ENCODE data around the gene IFT80. TPM values are rescaled to one million over a fixed set of nuclear protein-coding genes. Genes with fewer than 3 reads are reported as not detected.

The IFT80 gene
- total and polyA plus RNA-seq, 2 donors (not counting 1 experiment from before 2014, with no cell fraction given): 17.7 to 44.1 TPM

GRCh38 chr3:160381470-160381869 lies 17.6 kb downstream of the IFT80 start:
- H3K79me2 ChIP-seq (ENCODE audit: control insufficient read depth, insufficient read depth, low read length): peaks cover 7% of the 10 kb centered on the region
- H3K4me2 ChIP-seq (replicated peaks; ENCODE audit: low read depth, low read length, poor library complexity, severe bottlenecking): no peak overlapping the region
- H3K4me3 ChIP-seq (ENCODE audit: control extremely low read depth in 1 of 5, extremely low read depth in 1 of 5, insufficient read depth in 1 of 5, low read depth in 2 of 5, low read length in 4 of 5): no peak overlapping the region
- no peak for DNase-seq
- no peaks in the 10 kb centered on the region for H3K4me1 Mint-ChIP-seq
- intact Hi-C loops (cut with micrococcal nuclease): no loop called here
- no peaks in the 10 kb centered on the region for H3K4me1 ChIP-seq (ENCODE audit: control insufficient read depth in 2 of 2, insufficient read depth in 2 of 2, low read length in 2 of 2)
- no peak overlapping the region for H3K4me3 Mint-ChIP-seq
- no peaks in the 10 kb centered on the region for H3K9me3 Mint-ChIP-seq (ENCODE audit: insufficient read depth)
- CTCF ChIA-PET: no interaction called here
- H3K27me3 ChIP-seq (replicated peaks in 1 of 4; ENCODE audit: control extremely low read depth in 1 of 4, control insufficient read depth in 3 of 4, insufficient read depth in 4 of 4, low read length in 3 of 4): no peaks in the 10 kb centered on the region
- H2AFZ ChIP-seq (ENCODE audit: insufficient read depth, low read depth, low read length, poor library complexity, severe bottlenecking): no peak overlapping the region
- no peak for ATAC-seq (ENCODE audit: low read depth)
- H3K36me3 ChIP-seq (replicated peaks in 1 of 2; ENCODE audit: control extremely low read depth in 1 of 2, control insufficient read depth in 1 of 2, extremely low read depth in 1 of 2, insufficient read depth in 2 of 2, low read length in 1 of 2): peaks cover 4% of the 10 kb centered on the region in 2 experiments
- no peaks in the 10 kb centered on the region for H4K20me1 ChIP-seq (ENCODE audit: control insufficient read depth, insufficient read depth, low read length, poor library complexity, severe bottlenecking)
- TF ChIP-seq, protein P1, sequence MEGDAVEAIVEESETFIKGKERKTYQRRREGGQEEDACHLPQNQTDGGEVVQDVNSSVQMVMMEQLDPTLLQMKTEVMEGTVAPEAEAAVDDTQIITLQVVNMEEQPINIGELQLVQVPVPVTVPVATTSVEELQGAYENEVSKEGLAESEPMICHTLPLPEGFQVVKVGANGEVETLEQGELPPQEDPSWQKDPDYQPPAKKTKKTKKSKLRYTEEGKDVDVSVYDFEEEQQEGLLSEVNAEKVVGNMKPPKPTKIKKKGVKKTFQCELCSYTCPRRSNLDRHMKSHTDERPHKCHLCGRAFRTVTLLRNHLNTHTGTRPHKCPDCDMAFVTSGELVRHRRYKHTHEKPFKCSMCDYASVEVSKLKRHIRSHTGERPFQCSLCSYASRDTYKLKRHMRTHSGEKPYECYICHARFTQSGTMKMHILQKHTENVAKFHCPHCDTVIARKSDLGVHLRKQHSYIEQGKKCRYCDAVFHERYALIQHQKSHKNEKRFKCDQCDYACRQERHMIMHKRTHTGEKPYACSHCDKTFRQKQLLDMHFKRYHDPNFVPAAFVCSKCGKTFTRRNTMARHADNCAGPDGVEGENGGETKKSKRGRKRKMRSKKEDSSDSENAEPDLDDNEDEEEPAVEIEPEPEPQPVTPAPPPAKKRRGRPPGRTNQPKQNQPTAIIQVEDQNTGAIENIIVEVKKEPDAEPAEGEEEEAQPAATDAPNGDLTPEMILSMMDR (IDR thresholded peaks at IDR 0.05): no peak
- TF ChIP-seq EZH2 (IDR thresholded peaks at IDR 0.05; ENCODE audit: borderline replicate concordance, insufficient read depth, low read depth, low read length, poor library complexity, severe bottlenecking): no peak
- no peak overlapping the region for H3K27ac Mint-ChIP-seq
- no peak overlapping the region for H3K9ac ChIP-seq (ENCODE audit: low read length)
- WGBS (ENCODE audit: insufficient coverage): no CpG with 5 or more reads among the region's 1 CpG
- POLR2A ChIA-PET: no interaction called here
- H3K9me3 ChIP-seq (ENCODE audit: control extremely low read depth in 1 of 3, control insufficient read depth in 2 of 3, insufficient read depth in 1 of 3, low read length in 2 of 3): no peaks in the 10 kb centered on the region
- H3K27ac ChIP-seq (ENCODE audit: low read length in 2 of 2): no peak overlapping the region
- H3K27me3 Mint-ChIP-seq: no peaks in the 10 kb centered on the region

- H3K27ac Mint-ChIP-seq: no peak overlapping the region
- Histone ChIP-seq H3K9me3 (ENCODE audit: control extremely low read depth in 1 of 3, control insufficient read depth in 2 of 3, insufficient read depth in 1 of 3, low read length in 2 of 3) (no peaks in the 10 kb centered on the region), H3K4me1 (ENCODE audit: control insufficient read depth in 2 of 2, insufficient read depth in 2 of 2, low read length in 2 of 2) (no peaks in the 10 kb centered on the region), H3K27ac (ENCODE audit: low read length in 2 of 2) (no peak overlapping the region), H3K4me2 (replicated peaks; ENCODE audit: low read depth, low read length, poor library complexity, severe bottlenecking) (no peak overlapping the region), H3K79me2 (ENCODE audit: control insufficient read depth, insufficient read depth, low read length) (peaks cover 3% of the 10 kb centered on the region), H3K27me3 (replicated peaks in 1 of 4; ENCODE audit: control extremely low read depth in 1 of 4, control insufficient read depth in 3 of 4, insufficient read depth in 4 of 4, low read length in 3 of 4) (no peaks in the 10 kb centered on the region), H3K4me3 (ENCODE audit: control extremely low read depth in 1 of 5, extremely low read depth in 1 of 5, insufficient read depth in 1 of 5, low read depth in 2 of 5, low read length in 4 of 5) (no peak overlapping the region), H3K36me3 (replicated peaks in 1 of 2; ENCODE audit: control extremely low read depth in 1 of 2, control insufficient read depth in 1 of 2, extremely low read depth in 1 of 2, insufficient read depth in 2 of 2, low read length in 1 of 2) (peaks cover 7 to 14% of the 10 kb centered on the region in 2 experiments), H4K20me1 (ENCODE audit: control insufficient read depth, insufficient read depth, low read length, poor library complexity, severe bottlenecking) (no peaks in the 10 kb centered on the region), H3K9ac (ENCODE audit: low read length) (no peak overlapping the region), H2AFZ (ENCODE audit: insufficient read depth, low read depth, low read length, poor library complexity, severe bottlenecking) (no peak overlapping the region)
- ATAC-seq (ENCODE audit: low read depth) (no peak), DNase-seq (no peak)
- H3K9me3 Mint-ChIP-seq (ENCODE audit: insufficient read depth): no peaks in the 10 kb centered on the region
- POLR2A ChIA-PET: no interaction called here
- TF ChIP-seq EZH2 (IDR thresholded peaks at IDR 0.05; ENCODE audit: borderline replicate concordance, insufficient read depth, low read depth, low read length, poor library complexity, severe bottlenecking): no peak
- TF ChIP-seq, protein P1 (IDR thresholded peaks at IDR 0.05): no peak
- no peaks in the 10 kb centered on the region for H3K4me1 Mint-ChIP-seq
- no CpG with 5 or more reads among the region's 4 CpGs for WGBS (ENCODE audit: insufficient coverage)
- intact Hi-C loops (cut with micrococcal nuclease): no loop called here
- no peaks in the 10 kb centered on the region for H3K27me3 Mint-ChIP-seq
- H3K4me3 Mint-ChIP-seq: no peak overlapping the region
- CTCF ChIA-PET: no interaction called here
Observed at GRCh38 chr3:160379628-160380214, 19.3 kb downstream of the IFT80 start.
